Measurements from ENCODE around the gene SLC38A2.
A peak's percentile ranks its signal among the peaks of the same experiment; 100 is the strongest.

SLC38A2 gene

GRCh38 chr12:46351886-46352650 is 20.5 kb downstream of the SLC38A2 start:
- DNase-seq, result no peak
- H3K4me1 ChIP-seq (ENCODE audit: control extremely low read depth in 1 of 4, control insufficient read depth in 4 of 4, insufficient read depth in 4 of 4, low read length in 3 of 4), result peaks cover 0 to 3% (median 0%) of the 10 kb centered on the region in 4 experiments
- H3K27me3 ChIP-seq (replicated peaks in 2 of 5; ENCODE audit: control insufficient read depth in 4 of 5, insufficient read depth in 5 of 5, low read length in 4 of 5), result no peaks in the 10 kb centered on the region
- no CpG with 5 or more reads among the region's 2 CpGs for WGBS (ENCODE audit: insufficient coverage)
- no peak overlapping the region for H3K27ac ChIP-seq (ENCODE audit: insufficient read depth in 1 of 2, low read depth in 1 of 2, low read length in 2 of 2, poor library complexity in 1 of 2, severe bottlenecking in 2 of 2)
- no peak overlapping the region for H3K4me3 ChIP-seq (ENCODE audit: control insufficient read depth in 1 of 7, extremely low read depth in 1 of 7, insufficient read depth in 4 of 7, low read depth in 2 of 7, low read length in 6 of 7)
- no peaks in the 10 kb centered on the region for H3K9me3 ChIP-seq (ENCODE audit: control extremely low read depth in 1 of 5, control insufficient read depth in 4 of 5, insufficient read depth in 2 of 5, low read depth in 1 of 5, low read length in 4 of 5)
- ChIA-PET POLR2A (no interaction called here), CTCF (no interaction called here)
- no peaks in the 10 kb centered on the region for H3K36me3 ChIP-seq (ENCODE audit: control insufficient read depth in 4 of 4, insufficient read depth in 4 of 4, low read length in 3 of 4)

GRCh38 chr12:46351138-46351537 is 21.4 kb downstream of the SLC38A2 start:
- H3K27me3 ChIP-seq (replicated peaks in 2 of 5; ENCODE audit: control insufficient read depth in 4 of 5, insufficient read depth in 5 of 5, low read length in 4 of 5), result no peaks in the 10 kb centered on the region
- no peak overlapping the region for H3K4me3 ChIP-seq (ENCODE audit: control insufficient read depth in 1 of 7, extremely low read depth in 1 of 7, insufficient read depth in 4 of 7, low read depth in 2 of 7, low read length in 6 of 7)
- H3K4me1 ChIP-seq (ENCODE audit: control extremely low read depth in 1 of 4, control insufficient read depth in 4 of 4, insufficient read depth in 4 of 4, low read length in 3 of 4), result peaks cover 0 to 3% (median 0%) of the 10 kb centered on the region in 4 experiments
- DNase-seq, result no peak
- POLR2A ChIA-PET, result no interaction called here
- H3K27ac ChIP-seq (ENCODE audit: insufficient read depth in 1 of 2, low read depth in 1 of 2, low read length in 2 of 2, poor library complexity in 1 of 2, severe bottlenecking in 2 of 2), result no peak overlapping the region
- CTCF ChIA-PET, result no interaction called here
- H3K9me3 ChIP-seq (ENCODE audit: control extremely low read depth in 1 of 5, control insufficient read depth in 4 of 5, insufficient read depth in 2 of 5, low read depth in 1 of 5, low read length in 4 of 5), result no peaks in the 10 kb centered on the region
- no CpG with 5 or more reads among the region's 1 CpG for WGBS (ENCODE audit: insufficient coverage)
- no peaks in the 10 kb centered on the region for H3K36me3 ChIP-seq (ENCODE audit: control insufficient read depth in 4 of 4, insufficient read depth in 4 of 4, low read length in 3 of 4)

GRCh38 chr12:46349253-46349652 is 23.3 kb downstream of the SLC38A2 start:
- Histone ChIP-seq H3K27me3 (replicated peaks in 2 of 5; ENCODE audit: control insufficient read depth in 4 of 5, insufficient read depth in 5 of 5, low read length in 4 of 5) (no peaks in the 10 kb centered on the region), H3K9me3 (ENCODE audit: control extremely low read depth in 1 of 5, control insufficient read depth in 4 of 5, insufficient read depth in 2 of 5, low read depth in 1 of 5, low read length in 4 of 5) (no peaks in the 10 kb centered on the region), H3K36me3 (ENCODE audit: control insufficient read depth in 4 of 4, insufficient read depth in 4 of 4, low read length in 3 of 4) (no peaks in the 10 kb centered on the region), H3K27ac (ENCODE audit: insufficient read depth in 1 of 2, low read depth in 1 of 2, low read length in 2 of 2, poor library complexity in 1 of 2, severe bottlenecking in 2 of 2) (no peak overlapping the region), H3K4me1 (ENCODE audit: control extremely low read depth in 1 of 4, control insufficient read depth in 4 of 4, insufficient read depth in 4 of 4, low read length in 3 of 4) (peaks cover 0 to 3% (median 0%) of the 10 kb centered on the region in 4 experiments), H3K4me3 (ENCODE audit: control insufficient read depth in 1 of 7, extremely low read depth in 1 of 7, insufficient read depth in 4 of 7, low read depth in 2 of 7, low read length in 6 of 7) (no peak overlapping the region)
- 19% methylated on average over 2 of the region's 2 CpGs for WGBS (ENCODE audit: insufficient coverage)
- POLR2A ChIA-PET, result no interaction called here
- no peak for DNase-seq
- CTCF ChIA-PET, result interaction anchor here (1.8 kb wide), 1 partner anchor 8 kb away, joined by 3 read pairs; no protein-coding TSS in a partner anchor

- H3K9me3 ChIP-seq (ENCODE audit: control extremely low read depth in 1 of 5, control insufficient read depth in 4 of 5, insufficient read depth in 2 of 5, low read depth in 1 of 5, low read length in 4 of 5), result no peaks in the 10 kb centered on the region
- 100% methylated on average over 3 of the region's 3 CpGs for WGBS (ENCODE audit: insufficient coverage)
- no peaks in the 10 kb centered on the region for H3K27me3 ChIP-seq (replicated peaks in 2 of 5; ENCODE audit: control insufficient read depth in 4 of 5, insufficient read depth in 5 of 5, low read length in 4 of 5)
- ChIA-PET CTCF (interaction anchor here (0.6 to 2.4 kb wide), 7 partner anchors 11 to 677 kb away, joined by 3 to 12 read pairs (median 4); no protein-coding TSS in a partner anchor), POLR2A (no interaction called here)
- no peak overlapping the region for H3K4me3 ChIP-seq (ENCODE audit: control insufficient read depth in 1 of 7, extremely low read depth in 1 of 7, insufficient read depth in 4 of 7, low read depth in 2 of 7, low read length in 6 of 7)
- H3K4me1 ChIP-seq (ENCODE audit: control extremely low read depth in 1 of 4, control insufficient read depth in 4 of 4, insufficient read depth in 4 of 4, low read length in 3 of 4), result peaks cover 0 to 2% (median 0%) of the 10 kb centered on the region in 4 experiments
- H3K27ac ChIP-seq (ENCODE audit: insufficient read depth in 1 of 2, low read depth in 1 of 2, low read length in 2 of 2, poor library complexity in 1 of 2, severe bottlenecking in 2 of 2), result no peak overlapping the region
- H3K36me3 ChIP-seq (ENCODE audit: control insufficient read depth in 4 of 4, insufficient read depth in 4 of 4, low read length in 3 of 4), result no peaks in the 10 kb centered on the region
- DNase-seq, result no peak
Observed at GRCh38 chr12:46343118-46343852, 29.3 kb downstream of the SLC38A2 start.

GRCh38 chr12:46342562-46343033 is 30.0 kb downstream of the SLC38A2 start:
- Histone ChIP-seq H3K27me3 (replicated peaks in 2 of 5; ENCODE audit: control insufficient read depth in 4 of 5, insufficient read depth in 5 of 5, low read length in 4 of 5) (no peaks in the 10 kb centered on the region), H3K36me3 (ENCODE audit: control insufficient read depth in 4 of 4, insufficient read depth in 4 of 4, low read length in 3 of 4) (no peaks in the 10 kb centered on the region), H3K4me3 (ENCODE audit: control insufficient read depth in 1 of 7, extremely low read depth in 1 of 7, insufficient read depth in 4 of 7, low read depth in 2 of 7, low read length in 6 of 7) (no peak overlapping the region), H3K9me3 (ENCODE audit: control extremely low read depth in 1 of 5, control insufficient read depth in 4 of 5, insufficient read depth in 2 of 5, low read depth in 1 of 5, low read length in 4 of 5) (no peaks in the 10 kb centered on the region), H3K27ac (ENCODE audit: insufficient read depth in 1 of 2, low read depth in 1 of 2, low read length in 2 of 2, poor library complexity in 1 of 2, severe bottlenecking in 2 of 2) (no peak overlapping the region), H3K4me1 (ENCODE audit: control extremely low read depth in 1 of 4, control insufficient read depth in 4 of 4, insufficient read depth in 4 of 4, low read length in 3 of 4) (peaks cover 0 to 2% (median 0%) of the 10 kb centered on the region in 4 experiments)
- WGBS (ENCODE audit: insufficient coverage), result no CpG with 5 or more reads among the region's 3 CpGs
- CTCF ChIA-PET, result interaction anchor here (0.8 to 2.4 kb wide), 10 partner anchors 11 to 678 kb away, joined by 3 to 12 read pairs (median 4); no protein-coding TSS in a partner anchor
- POLR2A ChIA-PET, result no interaction called here
- peak; percentile 40 to 66 (median 66) for DNase-seq

- CTCF ChIA-PET, result no interaction called here
Observed at GRCh38 chr12:46339051-46339450, 33.5 kb downstream of the SLC38A2 start.

GRCh38 chr12:46332260-46332659 is 40.3 kb downstream of the SLC38A2 start:
- no peak for DNase-seq
- POLR2A ChIA-PET, result no interaction called here
- no peaks in the 10 kb centered on the region for H3K27me3 ChIP-seq (replicated peaks in 2 of 5; ENCODE audit: control insufficient read depth in 4 of 5, insufficient read depth in 5 of 5, low read length in 4 of 5)
- no peaks in the 10 kb centered on the region for H3K4me1 ChIP-seq (ENCODE audit: control extremely low read depth in 1 of 4, control insufficient read depth in 4 of 4, insufficient read depth in 4 of 4, low read length in 3 of 4)
- H3K27ac ChIP-seq (ENCODE audit: insufficient read depth in 1 of 2, low read depth in 1 of 2, low read length in 2 of 2, poor library complexity in 1 of 2, severe bottlenecking in 2 of 2), result no peak overlapping the region
- H3K36me3 ChIP-seq (ENCODE audit: control insufficient read depth in 4 of 4, insufficient read depth in 4 of 4, low read length in 3 of 4), result no peaks in the 10 kb centered on the region
- CTCF ChIA-PET, result interaction anchor here (1.1 to 3.1 kb wide), 3 partner anchors 10 to 178 kb away, joined by 3 to 7 read pairs (median 5); no protein-coding TSS in a partner anchor
- no peak overlapping the region for H3K4me3 ChIP-seq (ENCODE audit: control insufficient read depth in 1 of 7, extremely low read depth in 1 of 7, insufficient read depth in 4 of 7, low read depth in 2 of 7, low read length in 6 of 7)
- H3K9me3 ChIP-seq (ENCODE audit: control extremely low read depth in 1 of 5, control insufficient read depth in 4 of 5, insufficient read depth in 2 of 5, low read depth in 1 of 5, low read length in 4 of 5), result peaks cover 0 to 9% (median 5%) of the 10 kb centered on the region in 5 experiments
- WGBS (ENCODE audit: insufficient coverage), result 100% methylated on average over 1 of the region's 3 CpGs

More at GRCh38 chr12:46339051-46339450, 33.5 kb downstream of the SLC38A2 start:
- DNase-seq, result no peak
- Histone ChIP-seq H3K4me3 (ENCODE audit: control insufficient read depth in 1 of 7, extremely low read depth in 1 of 7, insufficient read depth in 4 of 7, low read depth in 2 of 7, low read length in 6 of 7) (no peak overlapping the region), H3K4me1 (ENCODE audit: control extremely low read depth in 1 of 4, control insufficient read depth in 4 of 4, insufficient read depth in 4 of 4, low read length in 3 of 4) (peaks cover 0 to 2% (median 0%) of the 10 kb centered on the region in 4 experiments), H3K36me3 (ENCODE audit: control insufficient read depth in 4 of 4, insufficient read depth in 4 of 4, low read length in 3 of 4) (no peaks in the 10 kb centered on the region), H3K9me3 (ENCODE audit: control extremely low read depth in 1 of 5, control insufficient read depth in 4 of 5, insufficient read depth in 2 of 5, low read depth in 1 of 5, low read length in 4 of 5) (no peaks in the 10 kb centered on the region), H3K27ac (ENCODE audit: insufficient read depth in 1 of 2, low read depth in 1 of 2, low read length in 2 of 2, poor library complexity in 1 of 2, severe bottlenecking in 2 of 2) (no peak overlapping the region), H3K27me3 (replicated peaks in 2 of 5; ENCODE audit: control insufficient read depth in 4 of 5, insufficient read depth in 5 of 5, low read length in 4 of 5) (no peaks in the 10 kb centered on the region)
- POLR2A ChIA-PET, result no interaction called here

All from common myeloid progenitor, CD34-positive (primary cell).